HG02678 (cell line): ENCODE measurements around the gene TTLL7.

Source experiments
- ATAC-seq: cut with Tn5 transposase; IDR thresholded peaks from one replicate; pipeline ENCODE4 v1.9.1; 2021; ENCODE audit warnings: mild to moderate bottlenecking, moderate library complexity; ENCODE audit not compliant: unreplicated experiment

TTLL7 gene

GRCh38 chr1:83889707-83890106 lies 109.2 kb downstream of the TTLL7 start:
- ATAC-seq = no peak

DNA sequence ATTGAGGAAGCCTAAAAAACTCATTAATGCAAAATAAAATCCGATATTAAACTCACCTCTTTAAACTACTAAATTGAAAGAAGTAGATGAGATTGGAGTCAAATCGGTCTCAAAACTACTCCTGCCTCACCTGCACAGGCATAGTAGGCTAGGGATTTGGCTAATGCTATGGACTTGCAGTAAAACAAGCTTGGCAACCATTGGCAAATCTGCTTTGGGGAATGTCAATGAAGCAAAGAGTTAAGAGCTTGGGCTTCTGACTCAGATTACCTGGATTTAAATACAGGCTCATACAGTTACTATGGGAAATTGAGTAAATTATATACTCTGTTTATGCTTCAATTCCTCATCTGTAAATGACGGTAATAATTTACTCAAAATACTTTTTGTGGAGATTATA lies 111.4 kb downstream of the TTLL7 start:
- ATAC-seq = no peak

DNA sequence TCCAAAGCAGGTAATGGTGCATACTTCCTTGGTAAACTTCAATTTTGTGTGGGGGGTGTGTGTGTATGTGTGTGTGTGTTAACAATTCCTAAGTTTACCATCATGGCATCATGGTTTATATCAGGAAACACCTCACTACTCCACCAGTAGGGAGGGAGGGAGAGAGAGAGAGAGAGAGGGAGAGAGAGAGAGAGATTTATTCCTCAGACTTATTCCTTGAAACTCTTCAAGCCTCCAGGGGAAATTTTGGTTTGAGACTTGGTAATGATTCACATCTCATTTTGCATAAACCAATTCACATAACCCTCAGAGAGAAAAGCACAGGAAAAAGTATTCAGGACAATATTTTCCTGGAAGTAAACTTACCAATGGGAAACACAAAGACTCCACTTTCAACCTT lies 115.0 kb downstream of the TTLL7 start:
- ATAC-seq = no peak

GRCh38 chr1:83882906-83883305 lies 116.0 kb downstream of the TTLL7 start:
- ATAC-seq = no peak

DNA sequence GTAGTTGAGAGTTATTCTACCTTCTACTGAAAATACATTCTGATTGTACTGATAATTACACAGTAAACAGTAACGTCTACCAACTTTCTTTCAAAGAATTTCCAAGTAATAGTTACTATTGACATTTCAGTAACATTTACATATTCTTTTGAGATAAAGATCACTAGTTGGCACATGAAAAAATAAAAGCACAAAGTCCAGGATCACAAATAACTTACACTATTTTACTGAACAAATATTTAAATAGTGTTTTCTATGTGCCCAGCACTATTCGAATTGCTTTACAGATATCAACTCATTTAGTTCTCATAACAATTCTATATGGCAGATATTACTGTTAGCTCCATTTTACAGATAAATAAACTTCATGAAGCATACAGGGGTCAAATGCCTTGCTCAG lies 126.4 kb downstream of the TTLL7 start:
- no peak for ATAC-seq

- ATAC-seq = no peak
These were observed 133.9 kb downstream of the TTLL7 start for GRCh38 chr1:83864991-83865390.

DNA sequence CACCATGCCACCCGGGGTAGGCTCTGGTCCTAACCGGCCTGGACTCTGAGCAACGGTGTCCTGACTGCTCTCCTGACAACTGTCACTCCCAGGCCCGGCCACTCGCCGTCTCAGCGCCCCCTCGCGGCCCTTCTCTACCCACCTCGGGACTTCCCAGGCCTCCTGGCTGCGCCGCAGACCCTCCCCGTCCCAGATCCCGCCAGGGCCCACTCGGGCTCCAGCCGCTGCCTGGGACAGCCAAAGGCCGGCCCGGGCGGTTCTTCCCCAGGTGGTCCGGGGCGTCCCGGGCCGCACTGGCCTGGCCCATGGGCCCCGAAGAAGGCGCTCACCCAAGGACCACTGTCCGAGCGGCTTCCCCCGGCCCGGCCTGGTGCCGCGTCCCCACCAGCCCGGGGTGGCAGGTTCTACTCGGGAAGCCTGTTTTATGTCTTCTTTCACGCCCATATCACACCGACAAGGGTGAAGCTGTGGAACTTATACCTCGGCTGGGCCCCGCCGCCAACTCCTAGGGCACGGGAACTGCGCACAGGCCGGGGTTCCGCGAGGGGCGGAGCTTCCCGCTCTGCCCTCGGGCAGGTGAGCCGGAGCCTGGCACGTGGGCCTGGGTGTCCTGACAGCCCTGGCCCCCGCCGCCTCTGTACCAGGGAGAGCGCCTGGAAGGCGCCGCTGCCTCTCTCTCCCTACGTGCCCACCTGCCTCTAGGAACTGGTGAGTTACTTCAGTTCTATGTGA lies 138.3 kb downstream of the TTLL7 start:
- peak; percentile 96 for ATAC-seq

DNA sequence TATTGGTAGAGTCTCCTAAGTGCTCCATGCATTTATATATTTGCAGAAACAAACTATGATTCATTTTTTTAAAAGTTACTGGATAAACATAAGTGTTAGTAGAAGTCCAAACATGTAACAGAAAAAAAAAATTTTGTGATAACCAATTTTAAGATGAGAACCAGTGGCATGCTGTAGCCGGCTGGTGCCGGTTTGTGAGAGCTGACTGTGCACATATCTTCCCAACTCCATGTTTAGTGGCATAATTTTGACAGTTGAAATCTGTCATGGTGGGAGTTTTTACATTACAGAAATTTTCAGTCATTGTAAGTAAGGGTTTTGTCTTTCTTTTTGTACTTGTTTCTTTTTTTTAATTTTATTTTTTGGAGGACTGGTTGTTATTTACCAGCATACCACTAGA lies 141.2 kb downstream of the TTLL7 start:
- no peak for ATAC-seq

DNA sequence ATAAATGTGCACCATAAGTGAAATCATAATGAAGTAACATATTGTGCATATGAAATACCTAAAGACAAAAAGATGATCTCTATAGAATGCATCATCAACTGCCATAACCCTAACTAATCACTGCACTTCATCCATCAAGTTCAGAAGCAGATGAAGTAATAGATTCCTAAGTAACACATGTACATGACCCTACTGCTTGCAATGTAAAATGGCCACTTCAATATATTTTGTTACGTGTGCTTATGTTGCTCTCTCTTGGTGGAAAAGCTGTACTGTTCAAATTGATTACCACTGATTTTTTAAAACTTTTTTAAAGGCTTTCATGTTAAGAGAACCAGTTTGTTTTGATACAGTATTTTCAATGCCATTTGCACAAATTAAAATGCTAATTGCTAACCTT lies 141.8 kb downstream of the TTLL7 start:
- ATAC-seq = no peak

- ATAC-seq = no peak
These were observed 142.6 kb downstream of the TTLL7 start for GRCh38 chr1:83856381-83856780.

- no peak for ATAC-seq
These were observed 144.5 kb downstream of the TTLL7 start for GRCh38 chr1:83854456-83854855.

DNA sequence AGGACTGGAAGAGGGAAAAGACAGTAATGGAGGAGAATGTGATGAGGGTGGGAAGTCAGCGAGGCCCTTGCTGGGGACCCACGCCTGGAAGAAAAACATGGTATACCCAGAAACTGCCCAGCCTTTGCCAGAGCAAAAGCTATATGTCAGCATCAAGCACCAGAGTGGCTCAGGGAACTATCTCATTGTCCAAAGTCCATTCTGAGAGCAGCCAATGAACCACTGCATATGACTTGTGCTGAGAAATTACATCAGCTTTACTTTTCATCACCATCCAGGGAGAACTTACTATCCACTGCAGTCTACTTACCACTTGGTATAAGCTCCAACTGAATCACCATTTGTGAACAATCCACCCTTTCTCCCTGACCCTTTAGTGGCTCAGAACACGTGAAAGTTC lies 148.1 kb downstream of the TTLL7 start:
- no peak for ATAC-seq

DNA sequence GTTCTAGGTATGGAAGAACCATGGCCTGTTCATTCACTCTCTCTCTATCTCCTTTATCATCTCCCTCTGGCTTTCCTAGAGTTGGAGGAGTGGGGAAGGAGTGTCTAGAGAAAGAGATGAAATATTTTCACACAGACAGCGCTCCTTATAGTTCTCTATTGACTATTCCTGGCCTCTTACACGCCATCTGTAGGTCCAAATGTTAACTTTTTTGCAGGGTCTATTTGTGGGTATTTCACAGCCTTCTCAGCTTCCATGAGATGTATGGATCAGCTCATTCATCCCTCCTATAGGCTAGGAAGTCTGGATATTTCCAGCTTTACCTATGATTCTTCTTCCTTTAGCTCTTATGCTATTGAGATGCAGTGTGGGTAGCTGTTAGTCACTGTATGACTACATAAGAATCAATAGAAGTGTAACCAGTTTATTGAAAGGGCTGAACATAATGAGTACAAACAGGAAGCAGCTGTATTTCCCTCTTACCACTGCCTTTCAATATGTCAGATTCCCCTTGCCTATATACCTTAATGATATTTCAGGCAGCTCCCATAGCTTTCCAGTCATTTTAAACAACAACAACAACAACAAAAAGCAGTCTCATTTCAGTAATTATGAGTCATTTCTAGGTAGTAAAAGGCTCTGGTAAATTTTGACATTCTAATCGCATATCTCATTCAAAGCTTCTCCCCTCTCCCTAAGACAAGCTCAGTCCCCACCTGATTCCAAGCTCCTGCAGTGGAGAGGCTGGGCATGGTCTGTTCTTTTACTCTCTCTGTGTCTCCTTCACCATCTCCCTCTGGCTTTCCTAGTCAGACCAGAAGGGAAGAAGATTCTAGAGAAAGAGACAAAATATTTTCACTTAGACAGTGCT lies 149.5 kb downstream of the TTLL7 start:
- ATAC-seq = no peak

- no peak for ATAC-seq
These were observed 152.8 kb downstream of the TTLL7 start for GRCh38 chr1:83846138-83846537.

DNA sequence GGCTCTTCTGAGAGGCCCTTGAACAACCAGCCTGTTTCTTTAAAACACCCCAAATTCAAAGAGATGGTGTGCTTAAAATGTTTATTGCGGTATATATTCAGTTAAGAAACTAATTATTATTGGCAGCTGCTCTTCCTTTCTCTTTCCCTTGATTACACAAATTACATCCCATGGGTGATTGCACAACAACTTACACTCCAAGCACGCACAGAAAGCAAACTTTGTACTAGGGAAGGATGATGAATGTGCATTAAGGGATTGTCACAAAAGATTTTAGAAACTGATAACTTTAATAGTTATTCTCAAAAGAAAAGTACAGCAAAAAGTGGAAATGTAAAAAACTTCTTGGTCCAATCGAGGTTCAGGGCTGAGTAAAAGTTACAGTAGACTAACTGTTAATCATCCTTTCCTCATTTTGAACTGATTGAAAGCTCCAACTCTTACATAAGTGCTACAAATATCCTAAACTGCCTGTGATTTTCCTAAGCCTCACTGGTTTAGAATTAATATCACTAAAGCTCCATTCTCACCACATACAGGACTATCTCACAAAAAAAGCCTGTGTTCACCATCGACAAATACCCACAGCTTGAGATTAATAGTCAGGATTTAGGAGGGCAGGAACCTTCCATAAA lies 153.4 kb downstream of the TTLL7 start:
- no peak for ATAC-seq

GRCh38 chr1:83844546-83844945 lies 154.4 kb downstream of the TTLL7 start:
- ATAC-seq = no peak

DNA sequence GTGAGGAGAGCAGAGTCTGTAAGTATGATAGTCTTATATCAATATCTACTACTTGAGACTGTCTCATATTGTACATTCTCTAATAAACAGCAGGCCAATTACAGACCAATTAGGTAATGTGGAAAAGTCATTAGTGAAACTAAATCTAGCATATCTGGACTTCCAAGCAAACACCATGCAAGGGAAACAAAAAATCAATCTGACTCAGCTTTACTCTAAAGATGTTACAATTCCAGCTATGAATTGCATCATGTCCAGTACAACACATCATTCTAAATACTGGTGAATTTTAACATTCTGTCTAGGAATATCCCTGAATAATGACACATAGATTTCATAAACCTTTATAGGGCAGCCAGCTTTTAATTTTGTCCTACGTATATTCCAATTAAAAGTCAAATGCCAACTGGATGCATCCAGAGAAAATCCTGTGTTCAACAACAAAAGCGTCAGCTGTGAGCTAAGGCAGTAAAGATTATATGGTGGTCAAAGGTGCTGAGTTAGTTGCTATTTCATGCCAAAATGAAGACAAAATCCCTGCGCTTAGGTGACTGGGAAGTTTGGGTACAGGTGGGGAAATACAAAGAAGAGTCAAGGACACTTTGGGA lies 159.3 kb downstream of the TTLL7 start:
- no peak for ATAC-seq

GRCh38 chr1:83838573-83838972 lies 160.4 kb downstream of the TTLL7 start:
- no peak for ATAC-seq

DNA sequence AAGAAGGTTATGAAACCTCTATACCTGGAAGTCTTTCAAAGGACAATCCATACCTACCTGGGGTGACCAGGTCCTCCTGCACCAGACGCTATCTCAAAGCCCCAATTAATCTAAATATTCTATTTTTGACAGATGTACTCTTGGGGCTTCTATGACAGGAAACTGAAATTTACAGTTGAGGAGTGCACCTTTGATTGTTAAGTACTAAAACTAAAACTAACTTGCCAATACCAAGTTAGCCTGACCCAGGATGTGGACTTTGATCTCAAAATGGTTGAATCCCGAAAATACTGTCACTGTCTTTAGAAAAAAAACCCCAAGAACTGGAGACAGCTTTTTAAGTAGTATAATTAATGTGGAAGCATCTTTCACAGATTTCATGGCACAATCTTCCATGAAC lies 162.4 kb downstream of the TTLL7 start:
- ATAC-seq = no peak

DNA sequence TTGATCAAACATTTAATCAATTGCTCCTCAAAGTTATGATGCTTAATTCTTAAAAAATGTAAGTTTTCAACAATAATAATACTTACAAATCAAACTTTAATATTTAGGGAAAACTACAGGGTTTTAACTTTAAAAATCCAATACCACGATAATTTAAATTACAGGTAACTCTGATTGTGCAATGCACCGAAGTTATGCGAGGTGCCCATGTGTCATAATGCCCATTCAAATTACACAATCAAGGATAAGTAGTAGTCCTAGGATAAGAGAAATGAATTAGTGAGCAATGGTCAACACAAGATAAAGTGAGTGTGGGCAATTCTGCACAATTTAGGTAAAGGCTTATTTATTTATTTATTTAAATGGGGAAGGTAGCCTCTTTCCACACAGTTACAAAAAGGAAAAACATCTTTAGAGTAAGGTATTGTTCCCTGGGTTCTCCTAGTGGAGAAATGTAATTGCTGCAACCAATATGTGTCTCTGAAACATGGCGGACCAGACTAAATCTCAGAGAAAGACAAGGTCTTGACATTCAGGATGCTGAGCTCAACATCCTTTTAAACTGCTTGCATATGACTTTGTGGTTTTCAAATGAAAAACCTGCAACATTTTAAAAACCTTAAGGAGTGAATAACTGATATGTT lies 164.2 kb downstream of the TTLL7 start:
- no peak for ATAC-seq

- ATAC-seq = no peak
These were observed 166.7 kb downstream of the TTLL7 start for GRCh38 chr1:83832194-83832593.
